H1 (cell line): ENCODE results near the gene GLI1. TPM values are rescaled to one million over a fixed set of nuclear protein-coding genes. Genes with fewer than 3 reads are reported as not detected.

Experiments used
- CTCF ChIA-PET: fragments of 300-600 bp; sonication (Branson Sonifier 250); formaldehyde crosslinking; loops from one replicate; lab custom pipeline; 2021; ENCODE audit not compliant: partially characterized antibody; lab: Charles Lee
- POLR2A ChIA-PET: fragments of 300-600 bp; sonication (Branson Sonifier 250); formaldehyde crosslinking; loops from one replicate; lab custom pipeline; 2021; ENCODE audit warnings: inconsistent platforms; ENCODE audit not compliant: partially characterized antibody; lab: Charles Lee
- DNase-seq, 2 experiments: peaks; one replicate each; pipeline versions ENCODE4 v3.0.0 to v3.0.0-alpha.2; 2010 to 2022; ENCODE audit warnings: low spot score in 2 of 2, low read depth in 1 of 2, mixed read lengths in 1 of 2
- FAIRE-seq: peaks from 2 replicates; lab custom pipeline; 2011; peaks lifted over from hg19 to GRCh38; lab: Jason Lieb, UNC
- H2AFZ ChIP-seq: 2 replicates; pipeline ENCODE4 v1.8.1; 2012; ENCODE audit warnings: low read length, inconsistent platforms
- H2AK5ac ChIP-seq: 2 replicates; pipeline ENCODE4 v1.6.1; 2013; ENCODE audit warnings: low read depth, low read length
- H2BK120ac ChIP-seq: replicated peaks from 2 replicates; pipeline ENCODE3; 2013; ENCODE audit warnings: low read depth, low read length, inconsistent platforms
- H2BK12ac ChIP-seq: 2 replicates; pipeline ENCODE4 v1.6.1; 2013; ENCODE audit warnings: low read depth, low read length
- H2BK15ac ChIP-seq: 2 replicates; pipeline ENCODE4 v1.6.1; 2013; ENCODE audit warnings: low read length
- H2BK20ac ChIP-seq: 2 replicates; pipeline ENCODE4 v1.6.1; 2013; ENCODE audit warnings: low read length
- H2BK5ac ChIP-seq: 2 replicates; pipeline ENCODE4 v1.6.1; 2013; ENCODE audit warnings: low read depth, low read length
- H3K14ac ChIP-seq: 2 replicates; pipeline ENCODE4 v1.6.1; 2013; ENCODE audit warnings: inconsistent platforms; ENCODE audit not compliant: insufficient read length
- H3K18ac ChIP-seq: 2 replicates; pipeline ENCODE4 v1.6.1; 2013; ENCODE audit warnings: low read length; ENCODE audit errors: extremely low read depth
- H3K23ac ChIP-seq: 2 replicates; pipeline ENCODE4 v1.6.1; 2013; ENCODE audit warnings: inconsistent platforms; ENCODE audit not compliant: insufficient read length
- H3K23me2 ChIP-seq: 2 replicates; pipeline ENCODE4 v1.6.1; 2013; ENCODE audit warnings: low read depth, low read length
- H3K27ac ChIP-seq: 2 replicates; pipeline ENCODE4 v1.6.1; 2011; ENCODE audit warnings: low read depth, low read length, inconsistent platforms
- H3K27me3 ChIP-seq, 4 experiments: replicated peaks in 1 of 4; 1 replicate in 1 of 4; 2 replicates in 3 of 4; pipeline versions ENCODE4 v1.6.1 to v1.8.1; 2011 to 2013; ENCODE audit warnings: low read length in 3 of 4, mild to moderate bottlenecking in 3 of 4, inconsistent platforms in 2 of 4, mixed read lengths in 2 of 4, moderate library complexity in 1 of 4; ENCODE audit not compliant: control insufficient read depth in 3 of 4, insufficient read depth in 3 of 4; ENCODE audit errors: extremely low read depth in 1 of 4
- H3K36me3 ChIP-seq, 4 experiments: 2 replicates each; pipeline versions ENCODE4 v1.6.1 to v1.8.1; 2011 to 2013; ENCODE audit warnings: mild to moderate bottlenecking in 4 of 4, low read length in 3 of 4, moderate library complexity in 2 of 4, control low read depth in 1 of 4, inconsistent platforms in 1 of 4; ENCODE audit not compliant: insufficient read depth in 4 of 4, control insufficient read depth in 2 of 4
- H3K4ac ChIP-seq: replicated peaks from 2 replicates; pipeline ENCODE3; 2013; ENCODE audit warnings: low read length, low read depth, mixed read lengths, inconsistent platforms; ENCODE audit not compliant: insufficient read length
- H3K4me1 ChIP-seq, 4 experiments: replicated peaks in 1 of 4; 1 replicate in 1 of 4; 2 replicates in 3 of 4; pipeline versions ENCODE4 v1.6.1 to v1.8.1; 2011 to 2013; ENCODE audit warnings: low read length in 3 of 4, inconsistent platforms in 2 of 4, mixed read lengths in 1 of 4; ENCODE audit not compliant: insufficient read depth in 4 of 4, control insufficient read depth in 3 of 4
- H3K4me2 ChIP-seq, 2 experiments: 2 replicates each; pipeline versions ENCODE4 v1.6.1 to v1.8.1; 2011 to 2013; ENCODE audit warnings: low read depth in 2 of 2, low read length in 2 of 2, control low read depth in 1 of 2, inconsistent platforms in 1 of 2, mild to moderate bottlenecking in 1 of 2; ENCODE audit not compliant: insufficient read depth in 1 of 2
- H3K4me3 ChIP-seq, 4 experiments: fragments of 200-600, 300-600 bp in 1 of 4; sonication (generic), shearing (Covaris generic), sonication (Bioruptor Twin) in 1 of 4; 2 replicates each; pipeline versions ENCODE4 v1.5.1 to v1.8.1; 2011 to 2016; ENCODE audit warnings: low read length in 4 of 4, low read depth in 3 of 4, control low read depth in 2 of 4, inconsistent platforms in 2 of 4, mild to moderate bottlenecking in 2 of 4, mixed read lengths in 1 of 4, moderate library complexity in 1 of 4; ENCODE audit not compliant: insufficient read depth in 2 of 4; ENCODE audit errors: extremely low read depth in 1 of 4
- H3K56ac ChIP-seq: replicated peaks from 2 replicates; pipeline ENCODE3; 2013; ENCODE audit warnings: low read depth, mild to moderate bottlenecking, mixed read lengths, low read length, inconsistent platforms; ENCODE audit not compliant: insufficient read length
- H3K79me1 ChIP-seq: 2 replicates; pipeline ENCODE4 v1.6.1; 2013; ENCODE audit warnings: low read depth, low read length, control low read depth
- H3K79me2 ChIP-seq, 2 experiments: 2 replicates each; pipeline versions ENCODE4 v1.6.1 to v1.8.1; 2012 to 2013; ENCODE audit warnings: low read length in 2 of 2, mild to moderate bottlenecking in 2 of 2, inconsistent platforms in 1 of 2; ENCODE audit not compliant: insufficient read depth in 2 of 2, control insufficient read depth in 1 of 2
- H3K9ac ChIP-seq, 4 experiments: replicated peaks in 1 of 4; 1 replicate in 1 of 4; 2 replicates in 3 of 4; pipeline versions ENCODE4 v1.6.1 to v1.8.1; 2011 to 2013; ENCODE audit warnings: low read depth in 3 of 4, low read length in 3 of 4, control low read depth in 2 of 4, mild to moderate bottlenecking in 2 of 4, moderate library complexity in 2 of 4, inconsistent platforms in 1 of 4; ENCODE audit errors: extremely low read depth in 1 of 4
- H3K9me3 ChIP-seq, 2 experiments: 2 replicates each; pipeline versions ENCODE4 v1.6.1 to v1.8.1; 2012 to 2013; ENCODE audit warnings: mild to moderate bottlenecking in 2 of 2, moderate library complexity in 2 of 2, control low read depth in 1 of 2, inconsistent platforms in 1 of 2, low read depth in 1 of 2, low read length in 1 of 2, mixed read lengths in 1 of 2; ENCODE audit not compliant: insufficient read depth in 2 of 2
- H4K20me1 ChIP-seq, 2 experiments: replicated peaks in 1 of 2; 2 replicates each; pipeline versions ENCODE3 to v1.8.1; 2011 to 2013; ENCODE audit warnings: inconsistent platforms in 2 of 2, low read length in 2 of 2, mild to moderate bottlenecking in 1 of 2; ENCODE audit not compliant: insufficient read depth in 2 of 2, control insufficient read depth in 1 of 2
- H4K5ac ChIP-seq: 2 replicates; pipeline ENCODE4 v1.6.1; 2013; ENCODE audit warnings: low read length, low read depth, mixed read lengths, inconsistent platforms; ENCODE audit not compliant: insufficient read length
- H4K8ac ChIP-seq: 2 replicates; pipeline ENCODE4 v1.8.0; 2013; ENCODE audit warnings: mild to moderate bottlenecking, moderate library complexity, low read length, inconsistent platforms; ENCODE audit not compliant: insufficient read depth; ENCODE audit errors: extremely low read depth
- H4K91ac ChIP-seq: replicated peaks from 2 replicates; pipeline ENCODE3; 2013; ENCODE audit warnings: low read length, mixed read lengths, inconsistent platforms; ENCODE audit not compliant: insufficient read length
- POLR2AphosphoS5 ChIP-seq: IDR thresholded peaks from 2 replicates; pipeline ENCODE4 v1.6.1; 2011; ENCODE audit warnings: low read depth, low read length
- RAD21 ChIP-seq, 2 experiments: IDR thresholded peaks in 1 of 2; conservative IDR thresholded peaks in 1 of 2; 2 replicates each; pipeline ENCODE4 v1.6.1; 2011; ENCODE audit warnings: low read depth in 2 of 2, low read length in 2 of 2, improper control_type of control experiment in 1 of 2, inconsistent platforms in 1 of 2, mild to moderate bottlenecking in 1 of 2, moderate library complexity in 1 of 2
- SIX5 ChIP-seq: IDR thresholded peaks from 2 replicates; pipeline ENCODE4 v1.6.1; 2011; ENCODE audit warnings: mild to moderate bottlenecking, low read depth, low read length
- WGBS, 2 experiments: shearing (Covaris generic) in 1 of 2; methylation state at CpG; one replicate each; pipeline versions ENCODE4 v1.1.6 to v1.1.7; 2013 to 2015; ENCODE audit warnings: low lambda C conversion rate in 2 of 2, mixed read lengths in 2 of 2, inconsistent platforms in 1 of 2, low coverage in 1 of 2, missing lambda C conversion rate in 1 of 2; ENCODE audit not compliant: insufficient replicate concordance in 2 of 2, insufficient coverage in 1 of 2, insufficient read length in 1 of 2; ENCODE audit errors: extremely low coverage in 1 of 2, missing lambda C conversion rate in 1 of 2; 5-methylcytosine and 5-hydroxymethylcytosine counted together
- polyA plus RNA-seq, 7 experiments: library from polyadenylated mRNA; depleted of rRNA in 3 of 7; stranded (reverse) in 5 of 7; unstranded in 2 of 7; fragments of >200 nt in 5 of 7; fragments of 200-250 nt in 2 of 7; gene quantifications; 1 replicate in 5 of 7; 2 replicates in 1 of 7; 4 replicates in 1 of 7; pipeline versions ENCODE4 v1.2.1 to v1.2.3, GENCODE V29; 2011 to 2013; ENCODE audit warnings: missing spikeins in 2 of 7, mixed read lengths in 2 of 7
- total RNA-seq: library from RNA; stranded (reverse); fragmentation: NEBNext Ultra II Directional; extraction: Animal tissue kit (Norgen Biotek cat#: 25700); gene quantifications from 2 replicates; pipeline ENCODE4 v1.2.1, GENCODE V29; 2021
- TF ChIP-seq, protein P1 (sequence below): IDR thresholded peaks from 2 replicates; pipeline ENCODE4 v1.6.1; 2012; ENCODE audit warnings: inconsistent platforms

The GLI1 gene
- total and polyA plus RNA-seq, 2 of the 8 experiments (the other 6 are each of a cell fraction or from before 2014, with no cell fraction given) = 23.5 to 25.3 TPM

DNA sequence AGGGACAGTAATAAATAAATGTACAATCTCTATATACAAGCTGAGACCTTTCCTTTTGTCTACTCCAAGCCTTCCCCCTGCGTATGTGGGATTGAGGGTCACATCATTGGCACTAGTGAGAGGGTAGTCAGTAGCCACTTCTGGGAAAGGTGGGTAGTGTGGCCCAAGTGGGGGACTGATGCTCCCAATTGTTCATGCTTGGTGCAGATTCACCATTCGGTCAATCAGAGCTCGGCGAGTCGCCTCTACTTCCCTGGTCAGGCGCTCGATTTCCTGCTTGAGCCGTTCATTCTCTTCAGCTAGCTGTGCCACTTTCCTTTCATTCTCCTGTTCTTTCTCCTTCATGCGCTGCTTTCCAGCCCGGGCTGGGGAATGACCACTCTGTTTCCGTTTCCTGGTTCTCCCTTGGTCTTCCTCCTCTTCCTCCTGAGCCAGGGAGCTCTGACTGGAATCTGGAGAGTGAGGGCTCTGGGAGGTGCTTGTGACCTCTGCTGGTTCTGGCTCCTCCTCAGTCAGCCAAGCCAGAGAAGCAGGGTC, 57.1 kb downstream of the GLI1 start:
- DNase-seq (no peak), FAIRE-seq (no peak)
- Histone ChIP-seq H3K27me3 (no peaks in the 10 kb centered on the region), H3K27ac (peak overlapping the region; percentile 35; the same call in 1 of the 2 replicates), H2BK20ac (no peak overlapping the region), H2BK15ac (no peak overlapping the region), H3K14ac (no peak overlapping the region), H3K23ac (no peak overlapping the region), H3K4me1 (peaks cover 3 to 11% (median 8%) of the 10 kb centered on the region in 4 experiments), H3K23me2 (peaks cover 12% of the 10 kb centered on the region), H2BK12ac (no peak overlapping the region), H3K4ac (no peak overlapping the region), H3K4me3 (no peak overlapping the region), H3K79me1 (no peaks in the 10 kb centered on the region), H2AFZ (no peak overlapping the region), H3K9ac (no peak overlapping the region), H3K36me3 (peaks cover 46 to 72% (median 57%) of the 10 kb centered on the region in 4 experiments), H2BK120ac (no peak overlapping the region), H4K20me1 (peaks cover 7 to 17% of the 10 kb centered on the region in 2 experiments), H3K79me2 (peaks cover 0 to 20% of the 10 kb centered on the region in 2 experiments; a peak in 2 of 4 replicates), H4K91ac (no peak overlapping the region), H4K5ac (no peak overlapping the region), H3K9me3 (no peaks in the 10 kb centered on the region), H3K56ac (no peak overlapping the region), H2BK5ac (no peak overlapping the region), H3K18ac (no peak overlapping the region), H3K4me2 (no peak overlapping the region; a peak in 1 of 4 replicates), H2AK5ac (no peak overlapping the region), H4K8ac (no peak overlapping the region)
- POLR2A ChIA-PET = interaction anchor here (0.7 to 6.0 kb wide), 11 partner anchors 8 to 284 kb away, joined by 3 to 55 read pairs (median 6); partner anchors contain the start of gene DCTN2
- WGBS, 2 experiments = 95% methylated on average over 11 of the region's 11 CpGs; no CpG with 5 or more reads in 1 of the 2 experiments
- CTCF ChIA-PET = interaction anchor here (0.6 to 1.5 kb wide), 5 partner anchors 18 to 41 kb away, joined by 3 to 5 read pairs (median 3); no protein-coding TSS in a partner anchor
- TF ChIP-seq SIX5 = no peak
- TF ChIP-seq RAD21 (IDR thresholded peaks at IDR 0.05 in 1 of 2, conservative IDR thresholded peaks at IDR 0.05 in 1 of 2; ENCODE audit: low read depth in 2 of 2, low read length in 2 of 2) = no peak
- peak; percentile 42 for TF ChIP-seq POLR2AphosphoS5
- TF ChIP-seq, protein P1, sequence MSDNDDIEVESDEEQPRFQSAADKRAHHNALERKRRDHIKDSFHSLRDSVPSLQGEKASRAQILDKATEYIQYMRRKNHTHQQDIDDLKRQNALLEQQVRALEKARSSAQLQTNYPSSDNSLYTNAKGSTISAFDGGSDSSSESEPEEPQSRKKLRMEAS = no peak
